ENCODE data around the gene PLEKHM3.

GRCh38 chr2:207898354-207898695 lies 127.0 kb downstream of the PLEKHM3 start:
- TF ChIP-seq CTCF (conservative IDR thresholded peaks at IDR 0.05) (no peak), EZH2 (IDR thresholded peaks at IDR 0.05; ENCODE audit: low read depth) (no peak)
